Fibroblast of lung (primary cell): ENCODE measurements around the gene ITSN1. TPM values are rescaled to one million over a fixed set of nuclear protein-coding genes. Genes with fewer than 3 reads are reported as not detected.
"Not testable (repeated sequence)": the region's sequence is repeated elsewhere in the genome, so short reads cannot be mapped to it uniquely, and the experiment has no call there.

Experiments
- DNase-seq, 2 donors: peaks; one replicate each; pipeline versions ENCODE4 v3.0.0 to v3.0.0-alpha.2; 2010; ENCODE audit warnings: low read depth in 2 of 2
- H2AFZ ChIP-seq: 2 replicates; pipeline ENCODE4 v1.5.1; 2012; ENCODE audit warnings: low read length, control low read depth, inconsistent platforms
- H3K27ac ChIP-seq: 2 replicates; pipeline ENCODE4 v1.5.1; 2011; ENCODE audit warnings: low read length, control low read depth; ENCODE audit not compliant: insufficient read depth
- H3K27me3 ChIP-seq: 2 replicates; pipeline ENCODE4 v1.5.1; 2011; ENCODE audit warnings: mild to moderate bottlenecking, low read length; ENCODE audit not compliant: control insufficient read depth, insufficient read depth
- H3K36me3 ChIP-seq: 2 replicates; pipeline ENCODE4 v1.5.1; 2011; ENCODE audit warnings: low read length; ENCODE audit not compliant: control insufficient read depth, insufficient read depth
- H3K4me1 ChIP-seq: 2 replicates; pipeline ENCODE4 v1.5.1; 2011; ENCODE audit warnings: low read length; ENCODE audit not compliant: control insufficient read depth, insufficient read depth; ENCODE audit errors: extremely low read depth
- H3K4me2 ChIP-seq: 2 replicates; pipeline ENCODE4 v1.5.1; 2011; ENCODE audit warnings: low read length, control low read depth; ENCODE audit not compliant: insufficient read depth; ENCODE audit errors: extremely low read depth
- H3K4me3 ChIP-seq, 4 experiments: fragments of 200-600 bp in 1 of 4; sonication (generic) in 1 of 4; replicated peaks in 1 of 4; 2 replicates each; pipeline ENCODE4 v1.5.1; 2011 to 2016; ENCODE audit warnings: low read length in 4 of 4, low read depth in 3 of 4, mild to moderate bottlenecking in 3 of 4, control low read depth in 2 of 4, inconsistent platforms in 1 of 4, mixed read lengths in 1 of 4; ENCODE audit not compliant: insufficient read depth in 1 of 4; ENCODE audit errors: control extremely low read depth in 1 of 4
- H3K79me2 ChIP-seq: 2 replicates; pipeline ENCODE4 v1.5.1; 2012; ENCODE audit warnings: mild to moderate bottlenecking, low read length, inconsistent platforms; ENCODE audit not compliant: control insufficient read depth, insufficient read depth
- H3K9ac ChIP-seq: 2 replicates; pipeline ENCODE4 v1.5.1; 2011; ENCODE audit warnings: mild to moderate bottlenecking, low read length, control low read depth; ENCODE audit not compliant: insufficient read depth
- H3K9me3 ChIP-seq: 2 replicates; pipeline ENCODE4 v1.5.1; 2012; ENCODE audit warnings: low read depth, low read length; ENCODE audit not compliant: control insufficient read depth, insufficient read depth
- H4K20me1 ChIP-seq: 2 replicates; pipeline ENCODE4 v1.5.1; 2011; ENCODE audit warnings: low read length; ENCODE audit not compliant: control insufficient read depth, insufficient read depth; ENCODE audit errors: extremely low read depth
- EZH2 ChIP-seq: IDR thresholded peaks from 2 replicates; pipeline ENCODE4 v1.5.1; 2012; ENCODE audit warnings: low read length, control low read depth, mild to moderate bottlenecking; ENCODE audit errors: missing control alignments
- polyA plus RNA-seq, 2 donors: library from polyadenylated mRNA; depleted of rRNA in 1 of 2; stranded (reverse) in 1 of 2; unstranded in 1 of 2; fragments of >200 nt; gene quantifications; 2 replicates each; pipeline ENCODE4 v1.2.1, GENCODE V29; 2011 to 2012; ENCODE audit warnings: missing spikeins in 1 of 2
- total RNA-seq: library from RNA; depleted of rRNA; stranded (reverse); fragments of >200 nt; gene quantifications from 2 replicates; pipeline ENCODE4 v1.2.1, GENCODE V29; 2014
- TF ChIP-seq, protein P1 (sequence below), 2 donors: IDR thresholded peaks in 1 of 2; conservative IDR thresholded peaks in 1 of 2; 1 replicate in 1 of 2; 2 replicates in 1 of 2; pipeline ENCODE4 v1.5.1; 2011 to 2012; ENCODE audit warnings: low read length in 2 of 2, control low read depth in 1 of 2, inconsistent platforms in 1 of 2, low read depth in 1 of 2, mild to moderate bottlenecking in 1 of 2

The ITSN1 gene
- total and polyA plus RNA-seq, 2 donors (not counting 1 experiment from before 2014, with no cell fraction given) = 34.7 to 63.1 TPM

- Histone ChIP-seq H3K9me3 (no peaks in the 10 kb centered on the region), H2AFZ (no peak overlapping the region), H3K79me2 (peaks cover 27% of the 10 kb centered on the region), H3K36me3 (no peaks in the 10 kb centered on the region), H3K27ac (no peak overlapping the region), H4K20me1 (no peaks in the 10 kb centered on the region), H3K4me3 (no peak overlapping the region), H3K4me1 (peaks cover 6% of the 10 kb centered on the region), H3K9ac (no peak overlapping the region), H3K27me3 (no peaks in the 10 kb centered on the region), H3K4me2 (no peak overlapping the region)
- no peak for TF ChIP-seq EZH2
- no peak for DNase-seq
Measured at GRCh38 chr21:33673473-33673872, 31.2 kb downstream of the ITSN1 start.

DNA sequence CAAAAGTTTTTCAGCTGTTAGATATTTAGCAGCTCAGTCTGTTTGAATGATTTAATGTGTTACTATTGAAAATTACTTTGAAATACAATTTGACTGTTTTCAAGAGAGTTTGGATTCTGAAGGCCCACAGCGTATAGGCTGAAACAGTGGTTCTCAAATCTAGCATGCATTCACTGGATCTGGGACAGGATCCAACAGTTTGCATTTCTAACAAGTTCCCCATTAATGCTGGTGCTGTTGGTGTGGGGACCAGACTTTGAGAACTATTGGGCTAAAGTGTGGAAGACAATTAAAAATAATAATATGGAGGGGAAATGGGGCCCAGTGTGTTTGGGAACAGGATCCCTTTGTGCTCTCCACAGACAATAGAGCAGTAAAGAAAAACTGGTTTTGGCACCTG, 31.9 kb downstream of the ITSN1 start:
- Histone ChIP-seq H4K20me1 (no peaks in the 10 kb centered on the region), H2AFZ (no peak overlapping the region), H3K4me3 (no peak overlapping the region), H3K9ac (no peak overlapping the region), H3K4me1 (peaks cover 4% of the 10 kb centered on the region), H3K9me3 (no peaks in the 10 kb centered on the region), H3K4me2 (no peak overlapping the region), H3K27ac (no peak overlapping the region), H3K27me3 (no peaks in the 10 kb centered on the region), H3K79me2 (peaks cover 26% of the 10 kb centered on the region), H3K36me3 (no peaks in the 10 kb centered on the region)
- DNase-seq = no peak
- TF ChIP-seq, protein P1, sequence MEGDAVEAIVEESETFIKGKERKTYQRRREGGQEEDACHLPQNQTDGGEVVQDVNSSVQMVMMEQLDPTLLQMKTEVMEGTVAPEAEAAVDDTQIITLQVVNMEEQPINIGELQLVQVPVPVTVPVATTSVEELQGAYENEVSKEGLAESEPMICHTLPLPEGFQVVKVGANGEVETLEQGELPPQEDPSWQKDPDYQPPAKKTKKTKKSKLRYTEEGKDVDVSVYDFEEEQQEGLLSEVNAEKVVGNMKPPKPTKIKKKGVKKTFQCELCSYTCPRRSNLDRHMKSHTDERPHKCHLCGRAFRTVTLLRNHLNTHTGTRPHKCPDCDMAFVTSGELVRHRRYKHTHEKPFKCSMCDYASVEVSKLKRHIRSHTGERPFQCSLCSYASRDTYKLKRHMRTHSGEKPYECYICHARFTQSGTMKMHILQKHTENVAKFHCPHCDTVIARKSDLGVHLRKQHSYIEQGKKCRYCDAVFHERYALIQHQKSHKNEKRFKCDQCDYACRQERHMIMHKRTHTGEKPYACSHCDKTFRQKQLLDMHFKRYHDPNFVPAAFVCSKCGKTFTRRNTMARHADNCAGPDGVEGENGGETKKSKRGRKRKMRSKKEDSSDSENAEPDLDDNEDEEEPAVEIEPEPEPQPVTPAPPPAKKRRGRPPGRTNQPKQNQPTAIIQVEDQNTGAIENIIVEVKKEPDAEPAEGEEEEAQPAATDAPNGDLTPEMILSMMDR (conservative IDR thresholded peaks at IDR 0.05 in 1 of 2, IDR thresholded peaks at IDR 0.05 in 1 of 2; ENCODE audit: low read depth in 1 of 2, low read length in 2 of 2) = no peak
- no peak for TF ChIP-seq EZH2

DNA sequence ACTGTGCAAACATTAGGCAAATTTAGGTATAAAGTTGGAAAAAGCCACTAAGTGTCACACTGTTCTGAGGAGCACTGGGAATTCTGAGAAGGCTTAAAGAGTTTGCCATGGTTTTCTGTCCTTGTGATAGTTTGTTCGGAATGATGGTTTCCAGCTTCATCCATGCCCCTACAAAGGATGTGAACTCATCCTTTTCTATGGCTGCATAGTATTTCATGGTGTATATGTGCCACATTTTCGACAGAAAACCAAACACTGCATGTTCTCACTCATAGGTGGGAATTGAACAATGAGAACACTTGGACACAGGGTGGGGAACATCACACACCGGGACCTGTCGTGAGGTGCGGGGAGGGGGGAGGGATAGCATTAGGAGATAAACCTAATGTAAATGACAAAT, 34.4 kb downstream of the ITSN1 start:
- H3K79me2 ChIP-seq = peaks cover 22% of the 10 kb centered on the region
- not testable (repeated sequence) for H3K36me3 ChIP-seq, H3K4me3 ChIP-seq, H3K4me1 ChIP-seq, H3K9me3 ChIP-seq, DNase-seq, H2AFZ ChIP-seq, H3K9ac ChIP-seq, H3K4me2 ChIP-seq, H4K20me1 ChIP-seq, H3K27ac ChIP-seq, H3K27me3 ChIP-seq

DNA sequence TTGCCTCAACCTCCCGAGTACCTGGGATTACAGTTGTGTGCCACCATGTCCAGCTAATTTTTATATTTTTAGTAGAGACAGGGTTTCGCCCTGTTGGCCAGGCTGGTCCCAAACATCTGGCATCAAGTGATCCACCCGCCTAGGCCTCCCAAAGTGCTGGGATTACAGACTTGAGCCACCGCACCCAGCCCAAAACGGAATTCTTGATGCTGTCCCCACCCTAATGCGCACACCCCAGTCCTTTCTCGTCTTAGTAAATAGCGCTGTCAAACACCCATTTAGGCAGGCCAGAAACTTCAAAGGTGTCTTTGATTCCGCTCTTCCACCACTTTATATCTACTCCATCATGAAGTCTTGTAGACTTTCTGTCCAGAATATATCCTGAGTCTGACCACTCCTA, 35.1 kb downstream of the ITSN1 start:
- Histone ChIP-seq H3K27ac (no peak overlapping the region), H3K4me2 (no peak overlapping the region), H3K27me3 (no peaks in the 10 kb centered on the region), H3K9ac (no peak overlapping the region), H3K79me2 (peaks cover 22% of the 10 kb centered on the region), H2AFZ (no peak overlapping the region), H3K4me3 (no peak overlapping the region), H3K36me3 (no peaks in the 10 kb centered on the region), H3K9me3 (no peaks in the 10 kb centered on the region), H3K4me1 (no peaks in the 10 kb centered on the region), H4K20me1 (no peaks in the 10 kb centered on the region)
- DNase-seq = no peak
- TF ChIP-seq EZH2 = no peak
- TF ChIP-seq, protein P1 (conservative IDR thresholded peaks at IDR 0.05 in 1 of 2, IDR thresholded peaks at IDR 0.05 in 1 of 2; ENCODE audit: low read depth in 1 of 2, low read length in 2 of 2) = no peak
